ENCODE results near the gene SCGB1D4. TPM values are rescaled to one million over a fixed set of nuclear protein-coding genes. Genes with fewer than 3 reads are reported as not detected.

The SCGB1D4 gene
- total and polyA plus RNA-seq, 2 donors (not counting 3 experiments of a cell fraction or from before 2014, with no cell fraction given) = not detected

DNA sequence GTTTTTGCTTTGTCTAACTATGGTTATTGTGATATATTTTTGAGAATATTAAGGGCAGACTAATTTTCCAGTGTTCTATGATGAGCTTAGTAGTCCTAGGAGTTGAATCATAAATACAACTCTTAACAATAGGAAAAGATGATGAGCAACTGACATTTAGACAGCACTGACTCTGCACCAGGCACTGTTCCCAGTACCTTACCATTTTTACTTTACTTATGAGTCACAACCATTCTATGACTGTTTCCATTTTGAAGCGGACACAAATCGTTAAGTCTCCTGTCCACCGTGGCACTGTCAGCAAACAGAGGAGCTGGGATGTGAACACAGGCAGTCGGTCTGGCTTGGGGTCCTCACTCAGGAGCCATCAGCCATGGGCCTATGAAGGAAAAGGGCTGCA lies 32.3 kb downstream of the SCGB1D4 start:
- intact Hi-C loops (cut with micrococcal nuclease) (no loop called here), dilution Hi-C loops (cut with MboI; ENCODE audit: extremely low pct_ligation_motif_present, low sequenced_read_pairs) (no loop called here)
- POLR2A ChIA-PET = interaction anchor here (0.6 kb wide), 1 partner anchor 32 kb away, joined by 6 read pairs; no protein-coding TSS in a partner anchor
- H4K20me1 ChIP-seq (replicated peaks; ENCODE audit: control insufficient read depth, extremely low read depth, insufficient read depth, low read length) = no peaks in the 10 kb centered on the region
- DNase-seq (ENCODE audit: low read depth, low spot score) = peak; percentile 67
- no peaks in the 10 kb centered on the region for H3K9me3 ChIP-seq (replicated peaks; ENCODE audit: control insufficient read depth, insufficient read depth, low read length)
- no peak overlapping the region for H3K4me3 ChIP-seq (replicated peaks in 1 of 3; ENCODE audit: insufficient read depth in 1 of 3, low read depth in 1 of 3, low read length in 3 of 3)
- BruUV-seq (replicated peaks) = no TSS peak
- H2AFZ ChIP-seq (ENCODE audit: low read depth, low read length) = peak overlapping the region; percentile 70
- CTCF ChIA-PET = interaction anchor here (0.7 to 1.6 kb wide), 5 partner anchors 10 to 50 kb away, joined by 3 to 5 read pairs (median 3); no protein-coding TSS in a partner anchor
- H3K27me3 ChIP-seq (ENCODE audit: control insufficient read depth in 2 of 2, insufficient read depth in 2 of 2, low read length in 2 of 2) = peaks cover 4 to 7% of the 10 kb centered on the region in 2 experiments
- H3K4me2 ChIP-seq (ENCODE audit: insufficient read depth, low read length) = peak overlapping the region; percentile 23
- H3K79me2 ChIP-seq (ENCODE audit: control insufficient read depth, insufficient read depth, low read length) = no peaks in the 10 kb centered on the region
- H3K4me1 ChIP-seq (ENCODE audit: control insufficient read depth, extremely low read depth, insufficient read depth, low read length) = peaks cover 28% of the 10 kb centered on the region
- TF ChIP-seq, protein P1, sequence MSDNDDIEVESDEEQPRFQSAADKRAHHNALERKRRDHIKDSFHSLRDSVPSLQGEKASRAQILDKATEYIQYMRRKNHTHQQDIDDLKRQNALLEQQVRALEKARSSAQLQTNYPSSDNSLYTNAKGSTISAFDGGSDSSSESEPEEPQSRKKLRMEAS (IDR thresholded peaks at IDR 0.05; ENCODE audit: insufficient read depth, insufficient read length) = no peak
- TF ChIP-seq JUN (IDR thresholded peaks at IDR 0.05; ENCODE audit: borderline replicate concordance, insufficient read depth, insufficient read length, low read depth) = peak; percentile 24
- TF ChIP-seq FOS (IDR thresholded peaks at IDR 0.05; ENCODE audit: borderline replicate concordance, insufficient read depth, low read length) = peak; percentile 76
- no peak overlapping the region for H3K9ac ChIP-seq (replicated peaks; ENCODE audit: extremely low read depth, insufficient read depth, low read length)
- H3K36me3 ChIP-seq (ENCODE audit: control insufficient read depth in 2 of 2, extremely low read depth in 1 of 2, insufficient read depth in 2 of 2, low read length in 2 of 2) = no peaks in the 10 kb centered on the region
- no peak overlapping the region for H3K27ac ChIP-seq (ENCODE audit: insufficient read depth, low read depth, low read length)
- H3K9me1 ChIP-seq (replicated peaks; ENCODE audit: control insufficient read depth, extremely low read depth, insufficient read depth, low read length) = no peaks in the 10 kb centered on the region
- FAIRE-seq = peak; percentile 75

DNA sequence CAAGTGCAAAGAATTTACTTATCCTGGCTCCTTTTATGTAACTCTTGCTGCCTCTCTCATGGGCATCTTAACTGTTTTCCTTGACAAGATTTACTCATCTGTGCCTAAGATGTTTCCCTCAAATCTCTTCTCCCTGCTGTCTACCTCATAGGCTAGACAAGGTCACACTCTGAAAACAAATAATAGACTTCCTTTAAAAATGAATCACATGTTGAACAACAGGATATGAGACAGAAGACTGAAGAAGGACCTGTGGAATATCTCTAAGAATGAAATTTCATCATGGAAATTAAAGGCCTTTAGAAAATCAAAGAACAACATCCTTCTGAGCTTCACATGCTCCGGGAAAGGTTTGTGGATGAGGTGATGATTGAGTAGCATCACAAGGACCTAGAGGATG lies 34.9 kb downstream of the SCGB1D4 start:
- Histone ChIP-seq H3K9me3 (replicated peaks; ENCODE audit: control insufficient read depth, insufficient read depth, low read length) (no peaks in the 10 kb centered on the region), H4K20me1 (replicated peaks; ENCODE audit: control insufficient read depth, extremely low read depth, insufficient read depth, low read length) (no peaks in the 10 kb centered on the region), H3K9ac (replicated peaks; ENCODE audit: extremely low read depth, insufficient read depth, low read length) (no peak overlapping the region), H3K79me2 (ENCODE audit: control insufficient read depth, insufficient read depth, low read length) (no peaks in the 10 kb centered on the region), H3K4me1 (ENCODE audit: control insufficient read depth, extremely low read depth, insufficient read depth, low read length) (peaks cover 28% of the 10 kb centered on the region), H2AFZ (ENCODE audit: low read depth, low read length) (no peak overlapping the region), H3K27ac (ENCODE audit: insufficient read depth, low read depth, low read length) (peak overlapping the region; percentile 32), H3K27me3 (ENCODE audit: control insufficient read depth in 2 of 2, insufficient read depth in 2 of 2, low read length in 2 of 2) (peaks cover 0 to 3% of the 10 kb centered on the region in 2 experiments), H3K36me3 (ENCODE audit: control insufficient read depth in 2 of 2, extremely low read depth in 1 of 2, insufficient read depth in 2 of 2, low read length in 2 of 2) (no peaks in the 10 kb centered on the region), H3K4me2 (ENCODE audit: insufficient read depth, low read length) (peak overlapping the region; percentile 48), H3K4me3 (replicated peaks in 1 of 3; ENCODE audit: insufficient read depth in 1 of 3, low read depth in 1 of 3, low read length in 3 of 3) (no peak overlapping the region), H3K9me1 (replicated peaks; ENCODE audit: control insufficient read depth, extremely low read depth, insufficient read depth, low read length) (no peaks in the 10 kb centered on the region)
- FAIRE-seq = peak; percentile 75
- ChIA-PET POLR2A (no interaction called here), CTCF (interaction anchor here (0.9 to 1.2 kb wide), 5 partner anchors 19 to 237 kb away, joined by 3 to 4 read pairs (median 3); no protein-coding TSS in a partner anchor)
- dilution Hi-C loops (cut with MboI; ENCODE audit: extremely low pct_ligation_motif_present, low sequenced_read_pairs) (no loop called here), intact Hi-C loops (cut with micrococcal nuclease) (no loop called here)
- TF ChIP-seq JUN (IDR thresholded peaks at IDR 0.05; ENCODE audit: borderline replicate concordance, insufficient read depth, insufficient read length, low read depth) (peak; percentile 56), EZH2 (IDR thresholded peaks at IDR 0.05; ENCODE audit: borderline replicate concordance, low read depth, low read length, severe bottlenecking) (no peak), FOS (IDR thresholded peaks at IDR 0.05; ENCODE audit: borderline replicate concordance, insufficient read depth, low read length) (peak; percentile 81)
- peak; percentile 75 for DNase-seq (ENCODE audit: low read depth, low spot score)
- no TSS peak for BruUV-seq (replicated peaks)

Measured in endothelial cell of umbilical vein (primary cell).